IMR-90 (cell line): ENCODE results near the gene PLEKHF1.

ENCODE experiments used
- CEBPB ChIP-seq: IDR thresholded peaks from 2 replicates; pipeline ENCODE4 v1.6.1; 2012; ENCODE audit warnings: low read depth, low read length, improper control_type of control experiment
- MAFK ChIP-seq: IDR thresholded peaks from 2 replicates; pipeline ENCODE4 v1.6.1; 2012; ENCODE audit warnings: low read depth, low read length, improper control_type of control experiment
- TF ChIP-seq, protein P1 (sequence below): conservative IDR thresholded peaks from 2 replicates; pipeline ENCODE4 v1.5.1; 2012; ENCODE audit warnings: mild to moderate bottlenecking, low read depth, low read length, improper control_type of control experiment

DNA sequence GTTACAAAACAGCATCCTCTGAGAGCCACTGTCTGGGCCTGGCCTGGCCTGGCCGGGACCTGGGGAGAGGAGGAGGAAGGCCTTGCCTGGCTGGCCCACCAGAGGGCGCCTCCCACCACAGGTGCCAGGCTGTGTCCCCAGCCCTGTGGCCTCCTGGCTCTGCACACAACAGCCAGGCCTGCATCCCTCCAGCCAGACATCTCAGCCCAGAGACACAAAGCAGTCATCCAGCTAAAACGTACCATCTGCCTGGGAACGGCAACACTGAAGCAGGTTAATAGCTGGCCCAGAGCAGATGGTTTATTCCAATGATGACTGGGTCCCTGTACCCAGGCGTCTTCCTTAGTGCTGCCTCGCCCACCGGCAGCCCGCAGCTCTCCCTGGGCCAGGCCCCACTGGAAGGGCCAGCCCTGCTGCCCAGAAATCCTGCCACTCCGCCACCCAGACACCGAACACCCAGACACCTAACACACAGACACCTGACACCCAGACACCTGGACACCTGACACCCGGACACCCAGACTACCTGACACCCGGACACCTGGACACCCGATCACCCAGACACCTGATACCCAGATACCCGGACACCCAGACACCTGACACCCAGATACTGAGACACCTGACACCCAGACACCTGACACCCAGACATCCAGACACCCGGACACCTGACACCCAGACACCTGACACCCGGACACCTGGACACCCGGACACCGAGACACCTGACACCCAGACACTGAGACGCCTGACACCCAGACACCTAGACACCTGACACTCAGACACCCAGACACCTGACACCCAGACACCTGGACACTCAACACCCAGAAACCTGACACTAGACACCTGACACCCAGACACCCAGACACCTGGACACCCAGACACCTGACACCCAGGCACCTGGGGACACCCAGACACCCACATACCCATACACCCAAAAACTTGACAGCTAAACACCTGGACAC, 29.7 kb downstream of the PLEKHF1 start:
- TF ChIP-seq, protein P1, sequence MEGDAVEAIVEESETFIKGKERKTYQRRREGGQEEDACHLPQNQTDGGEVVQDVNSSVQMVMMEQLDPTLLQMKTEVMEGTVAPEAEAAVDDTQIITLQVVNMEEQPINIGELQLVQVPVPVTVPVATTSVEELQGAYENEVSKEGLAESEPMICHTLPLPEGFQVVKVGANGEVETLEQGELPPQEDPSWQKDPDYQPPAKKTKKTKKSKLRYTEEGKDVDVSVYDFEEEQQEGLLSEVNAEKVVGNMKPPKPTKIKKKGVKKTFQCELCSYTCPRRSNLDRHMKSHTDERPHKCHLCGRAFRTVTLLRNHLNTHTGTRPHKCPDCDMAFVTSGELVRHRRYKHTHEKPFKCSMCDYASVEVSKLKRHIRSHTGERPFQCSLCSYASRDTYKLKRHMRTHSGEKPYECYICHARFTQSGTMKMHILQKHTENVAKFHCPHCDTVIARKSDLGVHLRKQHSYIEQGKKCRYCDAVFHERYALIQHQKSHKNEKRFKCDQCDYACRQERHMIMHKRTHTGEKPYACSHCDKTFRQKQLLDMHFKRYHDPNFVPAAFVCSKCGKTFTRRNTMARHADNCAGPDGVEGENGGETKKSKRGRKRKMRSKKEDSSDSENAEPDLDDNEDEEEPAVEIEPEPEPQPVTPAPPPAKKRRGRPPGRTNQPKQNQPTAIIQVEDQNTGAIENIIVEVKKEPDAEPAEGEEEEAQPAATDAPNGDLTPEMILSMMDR: peak; percentile 90
- TF ChIP-seq CEBPB: no peak
- TF ChIP-seq MAFK: no peak
